Astrocyte (in vitro differentiated cells and primary cell): Measurements from ENCODE around the gene TUT4. TPM values are rescaled to one million over a fixed set of nuclear protein-coding genes. Genes with fewer than 3 reads are reported as not detected.

Experiments used
- DNase-seq: peaks from one replicate; pipeline ENCODE4 v3.0.0-alpha.2; 2010; ENCODE audit warnings: low read depth
- FAIRE-seq: peaks from 2 replicates; lab custom pipeline; 2011; peaks lifted over from hg19 to GRCh38; lab: Jason Lieb, UNC
- H2AFZ ChIP-seq: 2 replicates; pipeline ENCODE4 v1.6.0; 2012; ENCODE audit warnings: low read depth, low read length, inconsistent platforms
- H3K27ac ChIP-seq: 2 replicates; pipeline ENCODE4 v1.5.1; 2011; ENCODE audit warnings: low read depth, low read length, inconsistent platforms
- H3K27me3 ChIP-seq: 2 replicates; pipeline ENCODE4 v1.6.0; 2011; ENCODE audit warnings: low read length, inconsistent platforms; ENCODE audit not compliant: insufficient read depth
- H3K36me3 ChIP-seq: 2 replicates; pipeline ENCODE4 v1.5.1; 2011; ENCODE audit warnings: low read length, inconsistent platforms; ENCODE audit not compliant: insufficient read depth
- H3K4me1 ChIP-seq: 2 replicates; pipeline ENCODE4 v1.5.1; 2011; ENCODE audit warnings: low read length, inconsistent platforms; ENCODE audit not compliant: insufficient read depth
- H3K4me2 ChIP-seq: 2 replicates; pipeline ENCODE4 v1.6.0; 2012; ENCODE audit warnings: low read length, inconsistent platforms
- H3K4me3 ChIP-seq: 2 replicates; pipeline ENCODE4 v1.5.1; 2011; ENCODE audit warnings: low read depth, mild to moderate bottlenecking, low read length, inconsistent platforms; ENCODE audit not compliant: insufficient read depth
- H3K79me2 ChIP-seq: 2 replicates; pipeline ENCODE4 v1.6.0; 2012; ENCODE audit warnings: mild to moderate bottlenecking, low read length, inconsistent platforms; ENCODE audit not compliant: insufficient read depth
- H3K9ac ChIP-seq: 2 replicates; pipeline ENCODE4 v1.6.0; 2012; ENCODE audit warnings: mild to moderate bottlenecking, low read length, inconsistent platforms
- H3K9me3 ChIP-seq: 2 replicates; pipeline ENCODE4 v1.5.1; 2012; ENCODE audit warnings: low read depth, mild to moderate bottlenecking, low read length, inconsistent platforms; ENCODE audit not compliant: insufficient read depth
- H4K20me1 ChIP-seq: 2 replicates; pipeline ENCODE4 v1.6.0; 2012; ENCODE audit warnings: low read length, inconsistent platforms; ENCODE audit not compliant: insufficient read depth
- H3K27ac Mint-ChIP-seq: one replicate; pipeline ENCODE4 v1.8.0; 2021; ENCODE audit warnings: mild to moderate bottlenecking, mixed read lengths; ENCODE audit not compliant: unreplicated experiment
- H3K27me3 Mint-ChIP-seq: one replicate; pipeline ENCODE4 v1.8.0; 2021; ENCODE audit warnings: low read depth, mixed read lengths; ENCODE audit not compliant: unreplicated experiment
- H3K36me3 Mint-ChIP-seq: one replicate; pipeline ENCODE4 v1.8.0; 2021; ENCODE audit warnings: low read depth, mixed read lengths; ENCODE audit not compliant: unreplicated experiment
- H3K4me1 Mint-ChIP-seq: one replicate; pipeline ENCODE4 v1.8.0; 2021; ENCODE audit warnings: low read depth, mixed read lengths; ENCODE audit not compliant: unreplicated experiment
- H3K4me3 Mint-ChIP-seq: one replicate; pipeline ENCODE4 v1.8.0; 2021; ENCODE audit warnings: mild to moderate bottlenecking, moderate library complexity, mixed read lengths; ENCODE audit not compliant: unreplicated experiment
- H3K9me3 Mint-ChIP-seq: one replicate; pipeline ENCODE4 v1.8.0; 2021; ENCODE audit warnings: mild to moderate bottlenecking, mixed read lengths; ENCODE audit not compliant: unreplicated experiment
- EZH2 ChIP-seq: IDR thresholded peaks from 2 replicates; pipeline ENCODE4 v1.6.1; 2012; ENCODE audit warnings: mild to moderate bottlenecking, low read length, inconsistent platforms; ENCODE audit not compliant: insufficient read depth
- total RNA-seq: library from RNA; stranded (reverse); gene quantifications from 2 replicates; pipeline ENCODE4 v1.2.1, GENCODE V29; 2021
- TF ChIP-seq, protein P1 (sequence below): IDR thresholded peaks from 2 replicates; pipeline ENCODE4 v1.5.1; 2011; ENCODE audit warnings: low read depth, mild to moderate bottlenecking, inconsistent platforms, low read length, moderate library complexity; ENCODE audit not compliant: insufficient read depth

The TUT4 gene
- total RNA-seq, 1 donor from 2014 or later = 47.0 TPM

DNA sequence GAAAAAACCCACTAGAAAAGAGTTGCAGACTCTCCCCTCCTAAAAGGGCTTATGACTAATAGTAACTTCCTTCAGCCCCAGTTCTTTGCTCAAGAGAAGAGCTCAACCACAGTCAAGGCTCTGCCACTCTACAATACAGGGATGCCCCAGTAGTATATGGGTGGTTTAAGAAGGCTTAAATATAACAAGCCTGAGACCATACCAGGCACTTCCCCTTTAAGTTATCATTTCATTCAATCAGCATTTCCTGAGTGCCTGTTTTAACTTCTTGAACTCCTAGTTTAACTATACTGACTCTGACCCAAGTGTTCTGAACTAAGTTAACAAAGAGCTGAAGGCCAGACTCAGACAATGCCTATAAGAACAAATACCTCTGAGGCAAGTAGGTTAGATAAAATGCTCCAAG lies 128.7 kb downstream of the TUT4 start:
- Histone ChIP-seq H3K4me3 (no peak overlapping the region), H3K36me3 (peaks cover 27% of the 10 kb centered on the region), H4K20me1 (peaks cover 3% of the 10 kb centered on the region), H3K9me3 (no peaks in the 10 kb centered on the region), H3K4me1 (peaks cover 11% of the 10 kb centered on the region), H3K27ac (no peak overlapping the region), H3K9ac (no peak overlapping the region), H3K4me2 (no peak overlapping the region), H3K27me3 (no peaks in the 10 kb centered on the region), H3K79me2 (peaks cover 7% of the 10 kb centered on the region), H2AFZ (no peak overlapping the region)
- Mint-ChIP-seq H3K4me1 (peaks cover 20% of the 10 kb centered on the region), H3K36me3 (peaks cover 5% of the 10 kb centered on the region), H3K27me3 (no peaks in the 10 kb centered on the region), H3K4me3 (no peak overlapping the region), H3K9me3 (no peaks in the 10 kb centered on the region), H3K27ac (no peak overlapping the region)
- TF ChIP-seq, protein P1, sequence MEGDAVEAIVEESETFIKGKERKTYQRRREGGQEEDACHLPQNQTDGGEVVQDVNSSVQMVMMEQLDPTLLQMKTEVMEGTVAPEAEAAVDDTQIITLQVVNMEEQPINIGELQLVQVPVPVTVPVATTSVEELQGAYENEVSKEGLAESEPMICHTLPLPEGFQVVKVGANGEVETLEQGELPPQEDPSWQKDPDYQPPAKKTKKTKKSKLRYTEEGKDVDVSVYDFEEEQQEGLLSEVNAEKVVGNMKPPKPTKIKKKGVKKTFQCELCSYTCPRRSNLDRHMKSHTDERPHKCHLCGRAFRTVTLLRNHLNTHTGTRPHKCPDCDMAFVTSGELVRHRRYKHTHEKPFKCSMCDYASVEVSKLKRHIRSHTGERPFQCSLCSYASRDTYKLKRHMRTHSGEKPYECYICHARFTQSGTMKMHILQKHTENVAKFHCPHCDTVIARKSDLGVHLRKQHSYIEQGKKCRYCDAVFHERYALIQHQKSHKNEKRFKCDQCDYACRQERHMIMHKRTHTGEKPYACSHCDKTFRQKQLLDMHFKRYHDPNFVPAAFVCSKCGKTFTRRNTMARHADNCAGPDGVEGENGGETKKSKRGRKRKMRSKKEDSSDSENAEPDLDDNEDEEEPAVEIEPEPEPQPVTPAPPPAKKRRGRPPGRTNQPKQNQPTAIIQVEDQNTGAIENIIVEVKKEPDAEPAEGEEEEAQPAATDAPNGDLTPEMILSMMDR = no peak
- no peak for TF ChIP-seq EZH2
- DNase-seq (no peak), FAIRE-seq (no peak)

DNA sequence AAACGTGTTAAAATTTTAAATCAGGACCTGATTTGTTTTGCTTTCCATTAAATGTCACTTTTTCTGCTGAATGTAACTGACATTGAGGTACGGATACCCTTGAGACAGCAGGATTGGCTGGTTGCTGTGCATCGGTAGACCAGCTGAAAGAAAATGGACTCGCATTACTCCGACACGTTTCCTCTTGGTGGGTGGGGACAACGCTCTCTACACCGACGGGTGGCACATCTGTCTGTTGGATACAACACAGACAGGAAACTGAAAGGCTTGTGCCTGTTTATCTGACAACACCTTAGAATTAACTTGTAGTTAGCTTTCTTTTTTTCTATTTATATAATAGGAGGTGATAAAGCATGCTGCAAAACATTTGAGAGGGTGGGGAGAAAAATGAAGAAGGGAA lies 129.1 kb downstream of the TUT4 start:
- FAIRE-seq (no peak), DNase-seq (no peak)
- H3K9me3 Mint-ChIP-seq = no peaks in the 10 kb centered on the region
- Histone ChIP-seq H3K4me3 (no peak overlapping the region), H3K27ac (no peak overlapping the region), H4K20me1 (peaks cover 3% of the 10 kb centered on the region), H3K4me1 (peaks cover 11% of the 10 kb centered on the region), H3K36me3 (peaks cover 28% of the 10 kb centered on the region), H3K27me3 (no peaks in the 10 kb centered on the region), H3K79me2 (peaks cover 7% of the 10 kb centered on the region), H2AFZ (no peak overlapping the region), H3K9ac (no peak overlapping the region), H3K9me3 (no peaks in the 10 kb centered on the region), H3K4me2 (no peak overlapping the region)
- peaks cover 20% of the 10 kb centered on the region for H3K4me1 Mint-ChIP-seq
- no peak overlapping the region for H3K4me3 Mint-ChIP-seq
- H3K27ac Mint-ChIP-seq = no peak overlapping the region
- TF ChIP-seq, protein P1 = no peak
- no peak for TF ChIP-seq EZH2
- H3K27me3 Mint-ChIP-seq = no peaks in the 10 kb centered on the region
- H3K36me3 Mint-ChIP-seq = peaks cover 5% of the 10 kb centered on the region

DNA sequence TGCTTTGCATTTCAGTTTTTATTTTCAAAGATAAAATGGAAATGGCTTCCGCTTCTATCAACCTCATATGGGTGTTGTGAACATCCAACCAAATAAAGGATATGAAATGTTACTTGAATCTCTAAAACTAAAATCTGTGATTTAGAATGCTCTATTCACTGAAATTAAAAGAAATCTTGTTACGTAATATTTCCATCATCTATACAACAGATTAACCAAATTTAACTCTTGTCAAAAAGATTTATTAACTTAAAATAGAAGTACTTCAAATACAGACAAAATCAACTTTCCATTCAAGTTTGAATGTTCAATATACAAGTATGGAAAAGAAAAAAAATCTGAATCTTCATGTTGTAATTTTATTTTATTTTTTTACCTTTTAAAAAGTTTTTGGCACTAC lies 129.8 kb downstream of the TUT4 start:
- no peak overlapping the region for H3K27ac ChIP-seq
- no peaks in the 10 kb centered on the region for H3K9me3 Mint-ChIP-seq
- H3K27me3 Mint-ChIP-seq = no peaks in the 10 kb centered on the region
- peaks cover 7% of the 10 kb centered on the region for H3K79me2 ChIP-seq
- FAIRE-seq (no peak), DNase-seq (no peak)
- peaks cover 35% of the 10 kb centered on the region for H3K36me3 ChIP-seq
- H3K36me3 Mint-ChIP-seq = peaks cover 2% of the 10 kb centered on the region
- peaks cover 20% of the 10 kb centered on the region for H3K4me1 Mint-ChIP-seq
- H2AFZ ChIP-seq = no peak overlapping the region
- no peak overlapping the region for H3K27ac Mint-ChIP-seq
- no peak overlapping the region for H3K9ac ChIP-seq
- H3K4me1 ChIP-seq = peaks cover 11% of the 10 kb centered on the region
- no peak for TF ChIP-seq EZH2
- TF ChIP-seq, protein P1 = no peak
- H3K27me3 ChIP-seq = no peaks in the 10 kb centered on the region
- peaks cover 3% of the 10 kb centered on the region for H4K20me1 ChIP-seq
- H3K9me3 ChIP-seq = no peaks in the 10 kb centered on the region
- H3K4me2 ChIP-seq = no peak overlapping the region
- no peak overlapping the region for H3K4me3 Mint-ChIP-seq
- H3K4me3 ChIP-seq = no peak overlapping the region
